ENCODE measurements around the gene SPATA19.

- TF ChIP-seq CTCF (IDR thresholded peaks at IDR 0.05; ENCODE audit: low read depth, low read length, missing input control) (peak; percentile 53), YY1 (IDR thresholded peaks at IDR 0.05) (no peak), MAX (IDR thresholded peaks at IDR 0.05) (no peak), EGR1 (IDR thresholded peaks at IDR 0.05; ENCODE audit: low read depth in 2 of 2) (no peak), JUND (IDR thresholded peaks at IDR 0.05) (no peak), REST (IDR thresholded peaks at IDR 0.05) (no peak), NR2F2 (IDR thresholded peaks at IDR 0.05) (no peak), HNF4A (conservative IDR thresholded peaks at IDR 0.05) (no peak)
These were observed 23.5 kb downstream of the SPATA19 start for GRCh38 chr11:133821776-133822175.

Measured in liver (tissue), 3 donors.